GM21737 (cell line): ENCODE data around the gene ASB6.
"Not testable (repeated sequence)": the region's sequence is repeated elsewhere in the genome, so short reads cannot be mapped to it uniquely, and the experiment has no call there.

Experiments
- ATAC-seq: cut with Tn5 transposase; IDR thresholded peaks from one replicate; pipeline ENCODE4 v1.9.1; 2021; ENCODE audit warnings: mild to moderate bottlenecking, moderate library complexity; ENCODE audit not compliant: unreplicated experiment

ASB6 gene

DNA sequence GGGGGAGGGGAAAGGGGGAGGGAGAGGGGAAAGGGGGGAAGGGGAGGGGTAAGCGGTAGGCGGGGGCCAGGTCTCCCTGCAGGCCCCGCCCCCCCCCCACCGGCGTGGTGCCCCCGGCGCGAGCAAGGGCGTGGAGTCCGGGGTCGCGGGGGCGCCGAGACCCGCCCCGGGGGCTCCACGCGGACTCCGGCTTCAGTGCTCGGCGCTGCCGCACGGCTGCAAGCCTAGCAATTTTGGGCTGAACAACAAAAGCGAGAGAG, 31.8 kb downstream of the ASB6 start:
- no peak for ATAC-seq

DNA sequence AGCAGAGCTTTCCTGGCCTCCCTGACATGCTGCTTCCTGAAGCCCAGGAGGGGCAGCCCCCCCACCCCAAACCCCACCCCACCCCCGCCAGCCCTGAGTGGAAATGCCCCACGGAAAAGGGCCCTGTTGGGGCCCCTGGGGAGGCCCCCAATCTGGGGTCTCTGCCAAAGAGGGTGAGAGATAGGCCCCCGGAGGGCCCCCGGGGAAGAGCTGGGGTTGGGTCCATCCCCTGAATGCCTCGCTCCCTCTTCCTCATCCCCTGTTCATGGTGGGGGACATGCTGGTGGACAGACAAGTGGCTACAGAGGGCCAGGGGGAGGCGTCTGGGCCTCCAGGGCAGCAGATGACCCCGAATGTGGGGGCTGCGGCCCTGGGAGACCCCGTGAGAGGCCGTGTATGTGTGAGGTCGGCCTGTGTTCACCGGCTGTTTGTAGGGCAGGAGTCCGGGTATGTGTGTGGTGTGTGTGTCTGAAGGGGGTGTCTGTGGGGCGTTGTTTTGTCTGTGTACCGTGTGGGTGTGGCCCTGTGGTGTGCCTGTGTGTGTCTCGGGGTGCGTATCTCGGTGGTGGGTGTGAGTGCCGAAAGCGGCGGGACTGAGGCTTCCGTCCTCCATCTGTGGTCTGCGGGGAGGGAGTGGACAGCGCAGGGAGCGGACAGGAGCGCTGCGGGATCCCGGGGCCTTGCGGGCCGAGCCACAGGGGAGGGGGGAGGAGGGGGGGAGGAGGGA, 32.3 kb downstream of the ASB6 start:
- ATAC-seq: no peak

DNA sequence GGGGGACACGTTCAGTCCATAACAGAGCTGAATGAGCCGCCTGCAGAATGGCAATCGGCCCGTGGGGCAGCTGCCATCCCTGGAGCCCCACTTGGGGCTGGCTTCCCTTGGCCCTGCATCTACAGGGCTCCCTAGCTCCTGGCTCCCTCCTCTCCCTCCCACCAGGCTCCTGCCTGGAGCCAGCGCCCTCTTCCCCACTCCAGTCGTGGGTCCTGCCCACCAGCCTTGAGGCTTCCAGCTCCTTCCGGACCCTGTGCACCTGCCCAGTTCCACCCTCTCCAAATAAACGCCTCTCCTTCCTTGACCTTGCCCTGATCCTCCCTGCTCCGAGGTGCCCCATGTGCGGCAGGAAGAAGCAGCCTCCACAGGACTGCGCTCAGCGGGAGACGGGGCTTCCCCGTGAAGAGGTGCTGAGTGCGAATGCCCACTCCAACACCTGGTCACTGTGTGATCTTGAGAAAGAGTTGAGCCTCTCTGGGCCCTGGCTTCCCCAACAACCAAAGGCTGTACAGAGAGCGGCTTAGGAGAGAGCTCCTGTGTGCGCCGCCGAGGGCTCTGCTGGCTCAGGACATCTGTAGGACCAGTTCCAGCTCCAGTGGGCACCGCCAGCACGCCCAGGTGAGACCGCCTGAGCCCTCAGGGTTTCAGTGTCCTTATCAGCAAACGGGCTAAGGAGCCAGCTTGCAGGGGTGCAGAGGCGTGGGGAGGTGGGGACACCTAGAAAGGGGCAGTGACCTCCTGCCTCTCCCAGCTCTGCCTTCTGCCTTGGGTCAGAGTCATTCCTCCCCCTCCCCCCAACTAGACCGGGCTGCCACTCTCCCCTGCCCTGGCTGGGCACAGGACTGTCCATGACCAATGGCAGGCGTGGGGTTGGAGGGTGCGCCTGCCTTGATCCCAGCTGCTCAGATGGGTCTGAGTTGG, 33.1 kb downstream of the ASB6 start:
- ATAC-seq: no peak

DNA sequence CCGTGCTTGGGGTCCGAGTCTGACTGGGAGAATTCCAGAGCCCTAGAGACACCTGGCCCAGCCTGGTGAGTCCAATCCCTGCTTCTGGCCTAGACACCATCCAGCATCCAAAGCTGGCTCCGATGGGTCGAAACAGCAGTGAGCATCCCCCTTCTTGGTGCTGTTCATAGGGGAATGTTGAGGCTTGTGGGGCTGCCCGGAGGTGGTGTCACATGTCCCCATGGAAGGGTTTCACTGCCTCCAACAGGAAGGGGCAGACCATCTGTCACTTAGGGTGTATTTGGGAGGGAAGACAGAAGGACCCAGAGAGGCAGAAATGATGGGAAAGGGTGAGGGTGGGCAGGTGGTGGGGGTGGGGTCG, 34.9 kb downstream of the ASB6 start:
- no peak for ATAC-seq

DNA sequence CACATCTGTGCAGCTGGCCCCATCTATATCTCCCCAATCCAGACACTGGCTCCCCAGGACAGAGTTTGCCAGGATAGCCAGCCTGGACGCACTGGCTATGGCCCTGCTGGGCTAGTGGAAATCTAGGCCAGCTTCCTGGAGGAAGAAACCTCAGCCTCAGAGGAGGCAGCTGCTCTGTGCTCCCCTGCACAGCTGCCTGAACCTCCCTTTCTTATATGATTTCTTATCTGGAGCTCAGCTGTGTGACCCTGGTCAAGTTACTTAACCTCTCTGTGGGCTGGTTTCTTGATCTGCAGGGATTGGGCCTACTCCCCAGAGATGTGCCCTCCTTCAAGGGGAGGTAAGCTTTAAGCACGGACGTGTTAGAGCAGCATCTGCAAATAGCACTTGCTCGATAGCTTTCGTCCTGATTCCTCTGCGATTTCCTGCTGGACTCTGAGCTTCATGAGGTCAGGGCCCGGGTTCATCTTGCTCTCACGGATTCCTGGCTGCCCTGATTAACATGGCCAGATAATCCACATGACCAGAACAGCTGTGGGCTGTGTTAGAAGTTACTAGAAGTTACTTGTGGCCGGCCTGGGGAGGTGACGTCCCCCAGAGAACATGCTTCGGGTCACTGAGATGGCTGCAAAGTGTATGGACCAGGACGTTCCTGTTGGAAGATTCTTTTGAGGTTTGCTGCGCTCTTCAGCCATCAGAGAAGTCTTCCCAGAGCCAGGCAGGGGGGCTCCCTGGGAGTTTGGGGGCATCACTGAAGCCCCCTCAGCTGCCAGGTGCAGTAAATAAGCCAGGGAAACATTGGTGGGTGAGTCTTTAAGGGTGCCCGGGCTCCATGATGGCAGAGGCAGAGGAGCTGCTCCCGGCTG, 35.6 kb downstream of the ASB6 start:
- ATAC-seq: no peak

DNA sequence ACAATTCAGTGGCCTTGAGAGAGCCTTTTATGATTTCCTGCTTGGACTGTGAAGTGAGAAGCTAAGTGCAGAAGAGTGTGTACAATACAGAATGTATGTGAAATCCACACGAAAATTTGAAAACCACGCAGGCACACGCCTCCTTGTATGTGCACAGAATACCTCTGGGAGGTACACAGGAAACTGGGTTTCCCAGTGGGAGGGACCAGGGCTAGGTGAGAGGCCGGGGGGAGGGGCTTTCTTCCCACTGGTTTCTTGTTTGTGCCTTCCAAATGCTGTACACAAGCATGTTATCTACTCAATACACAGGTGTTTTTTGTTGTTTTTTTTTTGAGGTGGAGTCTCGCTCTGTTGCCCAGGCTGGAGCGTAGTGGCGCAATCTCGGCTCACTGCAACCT, 37.2 kb downstream of the ASB6 start:
- ATAC-seq: no peak

DNA sequence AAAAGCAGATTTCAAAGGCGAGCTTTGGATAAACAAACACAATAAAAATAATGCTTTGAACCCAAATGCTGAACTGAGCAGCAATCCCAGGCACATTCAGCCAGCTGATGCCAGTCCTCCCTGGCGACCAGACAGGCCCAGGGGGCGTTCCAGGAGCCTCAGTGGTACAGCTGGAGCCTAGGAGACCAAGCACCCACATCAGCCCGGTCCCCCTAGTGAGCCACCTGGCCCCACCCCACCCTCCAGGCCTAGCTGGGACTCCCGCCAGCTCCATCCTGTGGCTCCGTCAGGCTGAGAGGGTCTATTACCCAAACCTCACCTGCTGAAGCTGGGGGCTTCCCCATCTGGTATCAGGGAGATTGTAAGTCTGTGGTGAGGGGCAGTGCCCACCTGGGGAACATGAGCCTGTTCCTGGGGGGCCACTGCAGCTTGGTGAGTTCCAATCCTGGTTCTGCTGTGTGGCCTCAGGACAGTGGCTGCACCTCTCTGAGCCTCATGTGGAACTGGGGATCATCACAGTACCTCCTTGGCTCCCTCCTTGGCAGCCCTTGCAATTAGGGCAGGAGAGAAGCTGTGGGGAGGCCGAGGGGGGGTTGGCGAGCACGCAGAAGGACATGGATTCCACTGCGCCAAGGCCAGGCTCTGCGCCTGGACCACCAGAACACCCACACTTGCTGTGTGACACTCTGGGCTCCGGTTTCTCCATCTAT, 37.7 kb downstream of the ASB6 start:
- no peak for ATAC-seq

DNA sequence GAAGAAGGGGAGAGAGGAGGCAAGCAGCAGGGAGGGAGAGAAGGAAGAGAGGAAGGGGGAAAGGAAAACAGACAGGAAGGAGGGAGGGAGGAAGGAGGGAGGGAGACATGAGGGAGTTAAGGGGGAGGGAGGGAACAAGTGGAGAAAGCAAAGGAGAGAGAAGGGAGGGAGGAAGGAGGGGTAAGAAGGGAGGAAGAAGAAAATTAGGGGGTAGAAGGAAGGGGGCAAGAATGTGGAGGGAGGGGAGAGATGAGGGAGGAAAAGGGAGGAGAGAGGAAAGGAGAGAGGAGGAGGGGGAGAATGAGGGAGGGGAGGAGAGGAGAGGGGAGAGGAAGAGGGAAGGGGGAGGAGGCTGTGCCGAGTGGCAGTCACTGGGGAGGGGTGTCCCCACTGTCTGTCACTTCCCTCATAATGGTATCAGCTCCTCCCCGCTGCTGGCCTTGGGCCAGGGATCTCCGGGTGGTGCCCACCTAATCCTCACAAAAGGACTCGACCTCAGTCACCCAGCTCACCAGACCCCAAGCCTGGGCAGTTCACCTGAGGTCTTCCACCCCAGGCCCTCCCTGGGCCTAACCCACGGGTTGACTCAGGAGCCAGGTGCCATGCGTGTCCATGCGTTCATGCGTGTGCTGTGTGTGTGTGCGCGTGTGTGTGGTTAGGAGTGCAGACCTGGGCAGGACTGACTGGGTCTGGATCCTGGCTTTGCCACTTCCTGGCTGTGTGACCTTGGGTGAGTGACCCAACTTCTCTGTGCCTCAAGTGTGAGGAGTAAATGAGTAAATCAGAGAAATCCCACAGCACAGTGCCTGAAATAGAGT, 39.1 kb downstream of the ASB6 start:
- no peak for ATAC-seq

DNA sequence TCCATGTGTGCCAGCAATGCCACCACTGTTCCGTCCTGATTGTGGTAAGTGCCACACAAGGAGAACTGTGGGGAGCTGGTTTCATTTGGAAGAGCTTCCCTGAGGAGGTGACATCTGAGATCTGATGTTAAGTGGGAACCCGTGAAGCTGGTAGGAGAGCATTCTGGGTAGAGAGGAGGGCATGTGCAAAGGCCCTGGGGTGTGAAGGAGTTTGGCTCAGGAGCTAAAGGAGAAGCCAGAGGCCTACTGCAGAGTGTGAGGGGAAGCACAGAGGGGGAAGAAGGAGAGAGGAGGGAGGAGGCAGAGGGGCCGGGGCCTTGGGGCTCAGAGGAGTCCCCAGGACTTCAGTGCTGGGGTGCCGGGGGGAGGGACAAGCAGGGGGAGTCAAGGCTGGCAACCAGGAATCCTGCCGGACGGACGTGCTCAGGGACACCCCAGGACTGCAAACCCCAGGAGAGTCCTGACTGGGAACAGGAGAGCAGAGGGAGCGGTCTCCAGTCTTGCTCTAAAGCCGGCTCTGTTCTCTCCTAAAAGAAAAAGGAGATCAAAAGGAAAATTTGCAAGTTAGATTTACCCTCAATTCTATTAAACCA, 40.8 kb downstream of the ASB6 start:
- ATAC-seq: no peak

DNA sequence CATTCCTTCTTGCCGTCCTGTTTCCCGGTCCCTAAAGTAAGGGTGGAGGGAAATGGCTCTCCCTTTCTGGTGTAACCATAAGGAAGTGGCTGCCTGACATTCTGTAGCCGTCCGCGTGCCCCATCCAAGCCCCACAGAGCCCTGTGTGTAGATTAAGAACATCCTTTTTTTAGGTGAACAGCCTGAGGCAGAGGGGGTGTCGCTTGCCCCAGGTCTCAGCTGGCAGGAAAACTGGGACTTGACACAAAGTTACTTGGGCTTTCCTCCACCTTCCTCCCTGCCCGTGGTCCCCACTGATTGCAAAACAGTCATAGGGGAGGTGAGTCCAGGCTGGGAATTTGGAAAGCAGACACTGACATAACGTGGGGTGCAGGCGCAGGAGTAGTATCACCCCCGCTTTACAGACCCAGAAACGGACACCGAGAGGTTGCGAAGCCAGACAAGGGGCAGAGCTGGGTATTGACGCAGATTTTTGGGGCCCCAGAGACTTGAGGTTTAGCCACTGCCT, 43.8 kb downstream of the ASB6 start:
- no peak for ATAC-seq

DNA sequence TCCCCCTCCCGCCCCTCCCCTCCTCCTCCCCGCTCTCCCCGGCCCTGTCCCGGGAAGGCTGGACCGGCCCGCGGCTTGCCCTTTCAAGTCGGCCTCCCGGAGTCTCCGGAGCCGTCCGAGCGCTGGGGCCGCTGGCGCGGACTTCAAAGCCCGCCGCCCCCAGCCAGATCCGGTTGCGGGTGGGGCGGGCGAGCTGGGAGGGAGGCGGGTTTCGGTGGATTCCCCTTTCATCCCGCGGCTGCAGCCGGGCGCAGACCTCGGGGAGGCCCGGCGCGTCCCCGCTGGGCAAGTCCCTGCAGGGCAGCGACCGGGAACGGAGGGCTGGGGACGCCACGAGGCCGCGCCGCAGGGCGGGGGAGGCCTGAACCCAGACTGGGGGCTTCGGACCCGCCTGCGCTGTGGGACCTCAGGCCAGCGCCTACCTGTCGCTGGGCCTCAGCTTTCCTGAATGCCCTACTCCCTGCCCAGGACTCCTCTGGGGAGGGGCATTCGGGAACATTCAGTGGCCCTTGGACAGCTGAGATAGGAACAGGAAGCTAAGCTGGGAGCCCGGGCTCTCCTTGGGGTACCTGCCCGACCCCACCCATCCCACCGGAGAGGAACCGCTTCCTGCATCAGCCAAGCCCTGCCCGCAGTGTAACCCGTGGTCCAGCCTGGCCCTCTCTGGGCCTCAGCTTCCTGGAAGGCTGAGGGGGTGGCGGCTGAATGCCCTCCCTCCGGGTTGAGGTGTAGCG, 44.4 kb downstream of the ASB6 start:
- ATAC-seq: no peak

DNA sequence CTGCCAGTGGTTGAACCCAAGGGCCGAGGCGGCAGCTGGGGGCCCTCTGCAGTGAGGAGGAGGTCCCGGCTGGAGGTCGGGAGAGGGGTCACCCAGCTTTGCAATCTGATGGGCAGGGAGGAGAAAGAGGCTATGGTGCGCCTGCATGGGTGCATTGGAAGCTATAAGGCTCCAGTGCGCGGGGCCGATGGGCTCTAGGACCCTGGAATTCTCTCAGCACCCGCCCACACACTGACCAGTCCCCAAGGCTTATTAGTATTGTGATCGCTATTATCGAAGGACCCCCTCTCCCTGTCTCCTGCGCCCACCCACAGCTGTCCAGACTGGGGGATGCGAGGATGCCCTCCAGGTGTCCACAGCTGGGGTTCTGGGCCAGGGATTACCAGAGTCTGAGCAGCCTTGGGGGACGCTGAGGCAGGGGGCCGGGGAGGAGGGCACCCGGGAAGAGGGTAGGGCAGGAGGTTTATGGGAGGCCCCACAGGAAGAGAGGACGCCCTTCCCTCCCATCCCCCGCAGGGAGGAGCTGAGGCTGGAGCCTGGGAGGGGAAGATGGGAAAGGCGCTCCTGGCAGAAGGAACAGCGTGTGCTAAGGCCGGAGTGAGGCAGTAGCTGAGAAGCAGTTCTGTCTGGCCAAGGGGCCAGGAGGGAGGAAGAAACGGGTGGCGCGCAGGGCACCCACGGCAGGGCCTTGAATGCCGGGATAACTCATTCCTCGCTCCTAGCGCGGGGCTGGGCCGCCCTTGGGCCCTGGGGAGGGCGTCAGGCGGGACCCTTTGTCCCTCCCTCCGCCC, 45.2 kb downstream of the ASB6 start:
- ATAC-seq: no peak

DNA sequence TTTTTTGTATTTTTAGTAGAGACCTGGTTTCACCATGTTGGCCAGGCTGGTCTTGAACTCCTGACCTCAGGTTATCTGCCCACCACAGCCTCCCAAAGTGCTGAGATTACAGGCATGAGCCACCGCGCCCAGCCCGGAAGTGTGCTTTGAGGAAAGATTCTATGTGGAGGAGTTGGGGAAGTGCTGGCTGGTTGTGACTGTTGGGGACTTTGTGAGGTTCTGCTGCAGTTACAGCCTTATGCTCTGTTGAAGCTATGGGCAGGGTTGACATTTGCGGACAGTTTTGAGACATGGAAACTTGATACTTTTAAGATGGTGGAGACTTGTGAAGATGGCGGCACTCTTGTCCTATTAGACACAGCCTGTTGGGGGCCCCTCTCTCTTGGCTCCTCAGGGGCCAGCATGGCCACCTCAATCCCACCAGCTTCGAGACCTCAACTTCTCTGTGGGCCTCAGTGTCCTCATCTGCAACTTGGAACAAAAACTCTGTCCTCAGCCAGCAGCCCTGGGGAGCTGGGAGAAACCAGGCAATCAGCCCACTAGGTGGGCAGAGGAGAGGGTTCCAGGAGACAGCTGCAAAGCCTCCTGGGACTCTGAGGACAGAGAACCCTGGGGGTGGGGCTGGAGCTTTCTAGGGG, 45.9 kb downstream of the ASB6 start:
- no peak for ATAC-seq

DNA sequence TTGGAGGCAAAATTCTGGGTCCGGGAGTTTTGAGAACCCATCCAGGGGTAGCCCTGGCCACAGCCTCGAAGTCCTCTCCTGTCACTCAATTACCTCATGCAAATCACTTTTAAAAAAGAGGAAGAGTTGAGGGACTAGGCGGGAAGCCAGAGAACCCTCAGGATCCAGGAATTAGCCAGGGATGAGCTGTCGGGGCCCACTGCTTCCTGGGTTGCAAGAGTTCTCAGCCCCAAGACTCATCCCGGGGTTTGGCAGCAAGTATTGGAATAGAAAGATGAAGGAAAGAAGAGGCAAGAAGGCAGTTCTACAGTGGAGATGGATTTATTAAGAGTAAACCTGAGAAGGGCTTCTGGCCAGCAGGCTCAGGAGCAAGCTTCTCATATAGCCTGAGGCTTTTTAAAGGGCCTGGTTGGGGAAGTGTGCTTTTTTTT, 46.6 kb downstream of the ASB6 start:
- ATAC-seq: no peak

DNA sequence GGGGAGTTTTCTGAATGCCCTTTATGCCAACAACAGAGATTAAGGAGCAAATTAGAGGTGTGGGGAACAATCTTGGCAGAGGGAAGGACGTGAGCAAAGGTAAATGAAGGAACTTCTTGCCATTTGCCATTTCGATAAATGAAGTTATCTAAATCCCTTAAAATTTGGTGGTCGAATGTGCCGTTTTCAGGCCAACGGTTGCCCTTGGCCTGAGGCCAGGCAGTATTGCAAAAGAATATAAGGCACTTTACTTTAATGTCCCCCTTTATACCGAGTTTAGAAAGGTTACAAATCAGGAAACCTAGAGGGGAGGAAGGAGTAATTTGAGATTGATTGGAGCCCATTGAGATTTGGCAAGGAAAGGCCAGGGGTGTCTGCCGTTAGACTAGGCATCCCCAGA, 47.3 kb downstream of the ASB6 start:
- no peak for ATAC-seq

DNA sequence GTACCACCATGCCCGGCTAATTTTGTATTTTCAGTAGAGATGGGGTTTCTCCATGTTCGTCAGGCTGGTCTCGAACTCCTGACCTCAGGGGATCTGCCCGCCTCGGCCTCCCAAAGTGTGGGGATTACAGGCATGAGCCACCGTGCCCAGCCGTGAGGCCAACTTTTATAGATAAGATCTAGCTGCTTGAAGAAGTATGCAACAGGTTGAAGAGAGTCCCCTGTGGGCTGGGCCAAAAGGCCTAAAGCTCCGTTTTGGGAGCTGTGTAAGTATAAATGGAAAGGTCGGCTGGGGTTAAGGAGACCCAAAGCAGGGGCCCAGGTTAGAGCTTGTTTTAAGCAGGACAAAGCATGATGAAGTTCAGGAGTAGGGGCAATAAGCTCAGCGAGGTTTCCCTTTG, 49.2 kb downstream of the ASB6 start:
- not testable (repeated sequence) for ATAC-seq

DNA sequence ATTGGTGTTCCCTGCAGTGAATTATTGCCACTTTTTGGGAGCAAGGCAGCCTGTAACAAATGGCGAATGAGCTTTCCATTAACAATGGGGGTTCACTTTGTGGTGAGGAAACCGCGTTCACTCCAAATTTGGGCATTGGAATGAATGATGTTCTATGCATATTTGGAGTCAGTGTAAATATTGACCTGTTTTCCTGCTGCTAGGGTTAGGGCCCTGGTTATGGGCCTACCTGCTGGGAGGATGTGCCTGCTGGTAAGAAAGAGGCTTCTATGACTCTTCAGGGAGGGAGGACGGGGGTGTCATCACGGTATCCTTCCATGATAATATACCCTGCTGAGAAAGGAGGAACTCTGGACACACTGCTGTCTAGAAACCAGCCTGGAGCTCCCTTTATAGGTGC, 50.0 kb downstream of the ASB6 start:
- ATAC-seq: no peak

DNA sequence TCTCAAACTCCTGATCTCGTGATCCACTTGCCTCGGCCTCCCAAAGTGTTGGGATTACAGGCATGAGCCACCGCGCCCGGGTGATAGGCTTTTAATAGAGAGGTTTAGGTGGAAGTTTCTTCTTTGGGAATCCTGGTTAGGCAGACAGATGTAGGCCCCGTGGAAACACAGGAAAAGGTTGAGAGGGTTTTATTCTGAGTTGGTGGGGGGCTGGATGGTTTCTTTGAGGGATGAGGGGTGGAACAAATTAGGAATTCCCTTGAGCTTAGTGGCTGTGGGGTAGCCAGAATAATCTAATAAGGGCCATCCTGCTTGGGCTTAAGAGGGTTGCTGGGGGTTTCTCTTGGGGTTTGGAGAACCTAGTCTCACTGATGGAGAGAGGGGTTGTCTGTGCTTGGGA, 51.5 kb downstream of the ASB6 start:
- ATAC-seq: no peak
